Measurements from ENCODE around the gene EBF3. TPM values are rescaled to one million over a fixed set of nuclear protein-coding genes. Genes with fewer than 3 reads are reported as not detected.

The EBF3 gene
- total RNA-seq, 1 experiment from 2014 or later, result 56.2 TPM

- no peak for DNase-seq (ENCODE audit: low spot score)
- ChIA-PET CTCF (no interaction called here), POLR2A (ENCODE audit: low non-redundant PET) (no interaction called here)
- H3K27me3 ChIP-seq (replicated peaks; ENCODE audit: insufficient read depth, low read depth, low read length, poor library complexity), result no peaks in the 10 kb centered on the region
- intact Hi-C loops (cut with micrococcal nuclease; ENCODE audit: unreplicated experiment), result no loop called here
- H3K27ac ChIP-seq (ENCODE audit: low read depth, low read length, poor library complexity, severe bottlenecking), result no peak overlapping the region
- TF ChIP-seq CTCF (conservative IDR thresholded peaks at IDR 0.05; ENCODE audit: low read depth, low read length) (no peak), EZH2 (IDR thresholded peaks at IDR 0.05; ENCODE audit: borderline replicate concordance, low read depth, low read length, poor library complexity, severe bottlenecking) (no peak)
- H3K9me3 ChIP-seq (ENCODE audit: low read depth, low read length, poor library complexity, severe bottlenecking), result no peaks in the 10 kb centered on the region
- H3K4me1 ChIP-seq (ENCODE audit: insufficient read depth, low read length, poor library complexity, severe bottlenecking), result no peaks in the 10 kb centered on the region
- H3K36me3 ChIP-seq (ENCODE audit: insufficient read depth, low read length, poor library complexity, severe bottlenecking), result peaks cover 75% of the 10 kb centered on the region
- no peak overlapping the region for H3K4me3 ChIP-seq (ENCODE audit: low read depth, low read length, poor library complexity, severe bottlenecking)
- no TSS peak for BruUV-seq (replicated peaks)
These were observed 100.0 kb downstream of the EBF3 start for GRCh38 chr10:129864082-129864481.

- H3K36me3 ChIP-seq (ENCODE audit: insufficient read depth, low read length, poor library complexity, severe bottlenecking), result peaks cover 76% of the 10 kb centered on the region
- no peaks in the 10 kb centered on the region for H3K27me3 ChIP-seq (replicated peaks; ENCODE audit: insufficient read depth, low read depth, low read length, poor library complexity)
- intact Hi-C loops (cut with micrococcal nuclease; ENCODE audit: unreplicated experiment), result no loop called here
- H3K4me3 ChIP-seq (ENCODE audit: low read depth, low read length, poor library complexity, severe bottlenecking), result no peak overlapping the region
- ChIA-PET POLR2A (ENCODE audit: low non-redundant PET) (no interaction called here), CTCF (no interaction called here)
- DNase-seq (ENCODE audit: low spot score), result peak; percentile 21
- BruUV-seq (replicated peaks), result no TSS peak
- no peak overlapping the region for H3K27ac ChIP-seq (ENCODE audit: low read depth, low read length, poor library complexity, severe bottlenecking)
- no peaks in the 10 kb centered on the region for H3K4me1 ChIP-seq (ENCODE audit: insufficient read depth, low read length, poor library complexity, severe bottlenecking)
- H3K9me3 ChIP-seq (ENCODE audit: low read depth, low read length, poor library complexity, severe bottlenecking), result no peaks in the 10 kb centered on the region
- TF ChIP-seq EZH2 (IDR thresholded peaks at IDR 0.05; ENCODE audit: borderline replicate concordance, low read depth, low read length, poor library complexity, severe bottlenecking) (no peak), CTCF (conservative IDR thresholded peaks at IDR 0.05; ENCODE audit: low read depth, low read length) (no peak)
These were observed 100.8 kb downstream of the EBF3 start for GRCh38 chr10:129863201-129863663.

GRCh38 chr10:129861776-129862531, 102.1 kb downstream of the EBF3 start:
- intact Hi-C loops (cut with micrococcal nuclease; ENCODE audit: unreplicated experiment), result no loop called here
- no peak overlapping the region for H3K4me3 ChIP-seq (ENCODE audit: low read depth, low read length, poor library complexity, severe bottlenecking)
- no peak overlapping the region for H3K27ac ChIP-seq (ENCODE audit: low read depth, low read length, poor library complexity, severe bottlenecking)
- BruUV-seq (replicated peaks), result no TSS peak
- peaks cover 71% of the 10 kb centered on the region for H3K36me3 ChIP-seq (ENCODE audit: insufficient read depth, low read length, poor library complexity, severe bottlenecking)
- H3K9me3 ChIP-seq (ENCODE audit: low read depth, low read length, poor library complexity, severe bottlenecking), result no peaks in the 10 kb centered on the region
- TF ChIP-seq EZH2 (IDR thresholded peaks at IDR 0.05; ENCODE audit: borderline replicate concordance, low read depth, low read length, poor library complexity, severe bottlenecking) (no peak), CTCF (conservative IDR thresholded peaks at IDR 0.05; ENCODE audit: low read depth, low read length) (no peak)
- CTCF ChIA-PET, result no interaction called here
- no peaks in the 10 kb centered on the region for H3K4me1 ChIP-seq (ENCODE audit: insufficient read depth, low read length, poor library complexity, severe bottlenecking)
- H3K27me3 ChIP-seq (replicated peaks; ENCODE audit: insufficient read depth, low read depth, low read length, poor library complexity), result no peaks in the 10 kb centered on the region
- POLR2A ChIA-PET (ENCODE audit: low non-redundant PET), result no interaction called here
- no peak for DNase-seq (ENCODE audit: low spot score)

All from A673 (cell line).